Measurements from ENCODE around the gene AKAP8L. TPM values are rescaled to one million over a fixed set of nuclear protein-coding genes. Genes with fewer than 3 reads are reported as not detected.

Gene AKAP8L
- polyA plus RNA-seq, 1 of the 3 experiments (the other 2 are of a cell fraction) = 44.7 TPM

- CTCF ChIA-PET = no interaction called here
- no peak for DNase-seq
- 80% methylated on average over 10 of the region's 10 CpGs for WGBS (ENCODE audit: low lambda C conversion rate)
Observed at GRCh38 chr19:15443838-15444237, 25.1 kb upstream of the AKAP8L start.

More at GRCh38 chr19:15443838-15444237, 25.1 kb upstream of the AKAP8L start:
- H3K9me2 ChIP-seq = no peaks in the 10 kb centered on the region
- TF ChIP-seq, protein P1, sequence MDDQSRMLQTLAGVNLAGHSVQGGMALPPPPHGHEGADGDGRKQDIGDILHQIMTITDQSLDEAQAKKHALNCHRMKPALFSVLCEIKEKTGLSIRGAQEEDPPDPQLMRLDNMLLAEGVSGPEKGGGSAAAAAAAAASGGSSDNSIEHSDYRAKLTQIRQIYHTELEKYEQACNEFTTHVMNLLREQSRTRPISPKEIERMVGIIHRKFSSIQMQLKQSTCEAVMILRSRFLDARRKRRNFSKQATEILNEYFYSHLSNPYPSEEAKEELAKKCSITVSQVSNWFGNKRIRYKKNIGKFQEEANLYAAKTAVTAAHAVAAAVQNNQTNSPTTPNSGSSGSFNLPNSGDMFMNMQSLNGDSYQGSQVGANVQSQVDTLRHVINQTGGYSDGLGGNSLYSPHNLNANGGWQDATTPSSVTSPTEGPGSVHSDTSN (IDR thresholded peaks at IDR 0.05) = no peak
- TF ChIP-seq, protein P2, sequence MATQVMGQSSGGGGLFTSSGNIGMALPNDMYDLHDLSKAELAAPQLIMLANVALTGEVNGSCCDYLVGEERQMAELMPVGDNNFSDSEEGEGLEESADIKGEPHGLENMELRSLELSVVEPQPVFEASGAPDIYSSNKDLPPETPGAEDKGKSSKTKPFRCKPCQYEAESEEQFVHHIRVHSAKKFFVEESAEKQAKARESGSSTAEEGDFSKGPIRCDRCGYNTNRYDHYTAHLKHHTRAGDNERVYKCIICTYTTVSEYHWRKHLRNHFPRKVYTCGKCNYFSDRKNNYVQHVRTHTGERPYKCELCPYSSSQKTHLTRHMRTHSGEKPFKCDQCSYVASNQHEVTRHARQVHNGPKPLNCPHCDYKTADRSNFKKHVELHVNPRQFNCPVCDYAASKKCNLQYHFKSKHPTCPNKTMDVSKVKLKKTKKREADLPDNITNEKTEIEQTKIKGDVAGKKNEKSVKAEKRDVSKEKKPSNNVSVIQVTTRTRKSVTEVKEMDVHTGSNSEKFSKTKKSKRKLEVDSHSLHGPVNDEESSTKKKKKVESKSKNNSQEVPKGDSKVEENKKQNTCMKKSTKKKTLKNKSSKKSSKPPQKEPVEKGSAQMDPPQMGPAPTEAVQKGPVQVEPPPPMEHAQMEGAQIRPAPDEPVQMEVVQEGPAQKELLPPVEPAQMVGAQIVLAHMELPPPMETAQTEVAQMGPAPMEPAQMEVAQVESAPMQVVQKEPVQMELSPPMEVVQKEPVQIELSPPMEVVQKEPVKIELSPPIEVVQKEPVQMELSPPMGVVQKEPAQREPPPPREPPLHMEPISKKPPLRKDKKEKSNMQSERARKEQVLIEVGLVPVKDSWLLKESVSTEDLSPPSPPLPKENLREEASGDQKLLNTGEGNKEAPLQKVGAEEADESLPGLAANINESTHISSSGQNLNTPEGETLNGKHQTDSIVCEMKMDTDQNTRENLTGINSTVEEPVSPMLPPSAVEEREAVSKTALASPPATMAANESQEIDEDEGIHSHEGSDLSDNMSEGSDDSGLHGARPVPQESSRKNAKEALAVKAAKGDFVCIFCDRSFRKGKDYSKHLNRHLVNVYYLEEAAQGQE (IDR thresholded peaks at IDR 0.05; ENCODE audit: low read depth, low read length) = no peak
- no peak for TF ChIP-seq NFIC (IDR thresholded peaks at IDR 0.05; ENCODE audit: borderline replicate concordance)
- TF ChIP-seq USF2 (IDR thresholded peaks at IDR 0.05; ENCODE audit: borderline replicate concordance, low read depth, low read length) = no peak
- no peak for TF ChIP-seq TCF12 (IDR thresholded peaks at IDR 0.05)
- TF ChIP-seq MAX (IDR thresholded peaks at IDR 0.05; ENCODE audit: low read depth) = no peak
- no peak for TF ChIP-seq ZBTB33 (IDR thresholded peaks at IDR 0.05; ENCODE audit: borderline replicate concordance, low read depth)
- TF ChIP-seq MXI1 (IDR thresholded peaks at IDR 0.05; ENCODE audit: low read depth, low read length) = no peak
- TF ChIP-seq SIN3A (IDR thresholded peaks at IDR 0.05; ENCODE audit: borderline replicate concordance, low read depth, low read length) = no peak
- TF ChIP-seq ELF1 (IDR thresholded peaks at IDR 0.05) = no peak
- TF ChIP-seq FOSL2 (IDR thresholded peaks at IDR 0.05; ENCODE audit: borderline replicate concordance, low read depth) = no peak
- TF ChIP-seq NRF1 (IDR thresholded peaks at IDR 0.05; ENCODE audit: low read depth, low read length) = no peak
- no peak for TF ChIP-seq RXRA (IDR thresholded peaks at IDR 0.05; ENCODE audit: borderline replicate concordance, low read depth)
- no peak for TF ChIP-seq RCOR1 (IDR thresholded peaks at IDR 0.05; ENCODE audit: low read length)
- TF ChIP-seq YY1 (IDR thresholded peaks at IDR 0.05; ENCODE audit: low read depth) = no peak
- TF ChIP-seq, protein P3, sequence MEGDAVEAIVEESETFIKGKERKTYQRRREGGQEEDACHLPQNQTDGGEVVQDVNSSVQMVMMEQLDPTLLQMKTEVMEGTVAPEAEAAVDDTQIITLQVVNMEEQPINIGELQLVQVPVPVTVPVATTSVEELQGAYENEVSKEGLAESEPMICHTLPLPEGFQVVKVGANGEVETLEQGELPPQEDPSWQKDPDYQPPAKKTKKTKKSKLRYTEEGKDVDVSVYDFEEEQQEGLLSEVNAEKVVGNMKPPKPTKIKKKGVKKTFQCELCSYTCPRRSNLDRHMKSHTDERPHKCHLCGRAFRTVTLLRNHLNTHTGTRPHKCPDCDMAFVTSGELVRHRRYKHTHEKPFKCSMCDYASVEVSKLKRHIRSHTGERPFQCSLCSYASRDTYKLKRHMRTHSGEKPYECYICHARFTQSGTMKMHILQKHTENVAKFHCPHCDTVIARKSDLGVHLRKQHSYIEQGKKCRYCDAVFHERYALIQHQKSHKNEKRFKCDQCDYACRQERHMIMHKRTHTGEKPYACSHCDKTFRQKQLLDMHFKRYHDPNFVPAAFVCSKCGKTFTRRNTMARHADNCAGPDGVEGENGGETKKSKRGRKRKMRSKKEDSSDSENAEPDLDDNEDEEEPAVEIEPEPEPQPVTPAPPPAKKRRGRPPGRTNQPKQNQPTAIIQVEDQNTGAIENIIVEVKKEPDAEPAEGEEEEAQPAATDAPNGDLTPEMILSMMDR (IDR thresholded peaks at IDR 0.05) = no peak
- TF ChIP-seq TAF1 (IDR thresholded peaks at IDR 0.05; ENCODE audit: borderline replicate concordance, low read depth, low read length) = no peak
- TF ChIP-seq GABPA (IDR thresholded peaks at IDR 0.05; ENCODE audit: low read depth) = no peak
- no peak overlapping the region for H2AFZ ChIP-seq (ENCODE audit: low read depth)
- H3K4me2 ChIP-seq = no peak overlapping the region
- no peaks in the 10 kb centered on the region for H3K27me3 ChIP-seq (ENCODE audit: insufficient read depth)
- H3K4me1 ChIP-seq (ENCODE audit: control insufficient read depth in 1 of 2, insufficient read depth in 2 of 2, low read depth in 1 of 2, low read length in 1 of 2) = peaks cover 0 to 4% of the 10 kb centered on the region in 2 experiments; a peak in 1 of 4 replicates
- no peak overlapping the region for H3K4me3 ChIP-seq (ENCODE audit: low read depth in 2 of 2, low read length in 1 of 2)
- POLR2A ChIA-PET = no interaction called here
- H3K79me2 ChIP-seq (ENCODE audit: insufficient read depth) = no peaks in the 10 kb centered on the region
- no peaks in the 10 kb centered on the region for H3F3A ChIP-seq (replicated peaks; ENCODE audit: insufficient read depth)
- H3K9me3 ChIP-seq = no peaks in the 10 kb centered on the region
- H3K36me3 ChIP-seq (replicated peaks in 1 of 2; ENCODE audit: control insufficient read depth in 1 of 2, insufficient read depth in 2 of 2, low read length in 1 of 2) = no peaks in the 10 kb centered on the region
- no peak overlapping the region for H3K27ac ChIP-seq (ENCODE audit: low read depth in 2 of 2, low read length in 1 of 2)
- no peak overlapping the region for H3K9ac ChIP-seq
- no peaks in the 10 kb centered on the region for H4K20me1 ChIP-seq (ENCODE audit: insufficient read depth)

Data from SK-N-SH (cell line).